Right lobe of liver (tissue), 4 donors: Measurements from ENCODE around the gene HAUS6.

Source experiments
- CTCF ChIP-seq, 4 donors: fragments of 200-600 bp in 3 of 4; fragments of 450-650 bp in 1 of 4; IDR thresholded peaks; one replicate each; pipeline versions ENCODE4 v1.5.1 to v1.8.0; 2016 to 2022; ENCODE audit warnings: antibody characterized with exemption in 4 of 4, mild to moderate bottlenecking in 2 of 4
- POLR2A ChIP-seq: fragments of 450-650 bp; IDR thresholded peaks from one replicate; pipeline ENCODE4 v1.6.1; 2017; ENCODE audit warnings: antibody characterized with exemption, mild to moderate bottlenecking
- donor health status: DM: no; HTN: no; CAD: no.
- donor health status: DM: no; HTN: no; CAD: no.
- donor health status: DM: no; HTN: yes; CAD: no.

GRCh38 chr9:19122490-19123042 lies 19.9 kb upstream of the HAUS6 start:
- TF ChIP-seq CTCF (IDR thresholded peaks at IDR 0.05): peak in 2 of 4 donors; percentile 6 to 25
- TF ChIP-seq POLR2A: no peak
